Measurements from ENCODE around the gene LCN2.
A peak's percentile ranks its signal among the peaks of the same experiment; 100 is the strongest.
"Not testable (repeated sequence)": the region's sequence is repeated elsewhere in the genome, so short reads cannot be mapped to it uniquely, and the experiment has no call there.

LCN2 gene

DNA sequence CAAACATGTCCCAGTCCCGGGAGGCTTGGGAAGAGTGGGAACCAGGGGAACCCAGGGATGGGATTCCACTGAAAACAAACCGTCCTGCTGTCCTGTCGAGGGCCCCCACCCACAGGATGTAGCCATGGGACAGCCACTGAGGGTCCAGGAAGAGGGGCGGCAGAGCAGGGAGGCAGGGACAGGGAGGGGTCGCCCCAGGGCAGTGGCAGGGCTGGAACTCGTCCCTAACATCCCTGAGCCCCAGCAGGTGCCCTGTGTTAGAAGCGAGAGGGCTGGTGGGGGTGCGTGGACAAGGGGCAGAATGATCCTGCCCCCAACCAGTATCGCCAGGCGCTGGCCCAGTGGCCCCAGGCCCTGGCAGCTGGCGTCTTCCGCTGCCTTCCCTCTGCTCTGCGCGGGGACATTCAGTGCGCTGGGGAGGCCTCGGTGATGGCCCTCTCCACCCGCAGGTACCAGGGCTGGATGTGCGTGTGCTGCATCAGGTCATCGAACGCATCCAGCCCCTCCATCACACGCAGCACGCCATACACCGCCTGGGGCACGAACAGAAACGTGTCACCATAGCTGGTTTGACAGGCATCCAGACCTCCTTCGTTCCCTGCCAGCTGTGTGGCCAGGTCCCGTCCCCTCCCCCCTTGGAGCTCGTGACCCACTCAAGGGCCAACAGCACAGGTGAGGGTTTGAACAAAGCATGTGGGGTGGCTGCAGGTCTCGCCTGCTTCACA, 28.4 kb upstream of the LCN2 start:
- peaks cover 46% of the 10 kb centered on the region for H3K4me1 Mint-ChIP-seq
- H3K27ac Mint-ChIP-seq = no peak overlapping the region
- H3K36me3 Mint-ChIP-seq = peaks cover 18% of the 10 kb centered on the region
- no peaks in the 10 kb centered on the region for H3K9me3 Mint-ChIP-seq
- no peak for ATAC-seq
- no peaks in the 10 kb centered on the region for H3K27me3 Mint-ChIP-seq
- no peak overlapping the region for H3K4me3 Mint-ChIP-seq

DNA sequence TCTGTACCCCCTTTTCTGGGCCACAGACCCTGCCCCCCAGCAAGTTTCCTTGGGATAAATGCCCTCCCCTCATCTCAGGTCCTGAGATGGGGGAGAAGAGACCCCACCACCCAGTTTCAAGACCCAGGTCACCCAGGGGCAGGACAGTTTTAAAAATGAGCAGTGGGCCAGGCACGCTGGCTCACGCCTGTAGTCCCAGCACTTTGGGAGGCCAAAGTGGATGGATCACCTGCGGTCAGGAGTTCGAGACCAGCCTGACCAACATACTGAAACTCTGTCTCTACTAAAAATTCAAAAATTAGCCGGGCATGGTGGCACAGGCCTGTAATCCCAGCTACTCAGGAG, 27.8 kb upstream of the LCN2 start:
- ATAC-seq = no peak
- peaks cover 18% of the 10 kb centered on the region for H3K36me3 Mint-ChIP-seq
- no peaks in the 10 kb centered on the region for H3K27me3 Mint-ChIP-seq
- no peak overlapping the region for H3K27ac Mint-ChIP-seq
- peaks cover 46% of the 10 kb centered on the region for H3K4me1 Mint-ChIP-seq
- H3K9me3 Mint-ChIP-seq = no peaks in the 10 kb centered on the region
- no peak overlapping the region for H3K4me3 Mint-ChIP-seq

DNA sequence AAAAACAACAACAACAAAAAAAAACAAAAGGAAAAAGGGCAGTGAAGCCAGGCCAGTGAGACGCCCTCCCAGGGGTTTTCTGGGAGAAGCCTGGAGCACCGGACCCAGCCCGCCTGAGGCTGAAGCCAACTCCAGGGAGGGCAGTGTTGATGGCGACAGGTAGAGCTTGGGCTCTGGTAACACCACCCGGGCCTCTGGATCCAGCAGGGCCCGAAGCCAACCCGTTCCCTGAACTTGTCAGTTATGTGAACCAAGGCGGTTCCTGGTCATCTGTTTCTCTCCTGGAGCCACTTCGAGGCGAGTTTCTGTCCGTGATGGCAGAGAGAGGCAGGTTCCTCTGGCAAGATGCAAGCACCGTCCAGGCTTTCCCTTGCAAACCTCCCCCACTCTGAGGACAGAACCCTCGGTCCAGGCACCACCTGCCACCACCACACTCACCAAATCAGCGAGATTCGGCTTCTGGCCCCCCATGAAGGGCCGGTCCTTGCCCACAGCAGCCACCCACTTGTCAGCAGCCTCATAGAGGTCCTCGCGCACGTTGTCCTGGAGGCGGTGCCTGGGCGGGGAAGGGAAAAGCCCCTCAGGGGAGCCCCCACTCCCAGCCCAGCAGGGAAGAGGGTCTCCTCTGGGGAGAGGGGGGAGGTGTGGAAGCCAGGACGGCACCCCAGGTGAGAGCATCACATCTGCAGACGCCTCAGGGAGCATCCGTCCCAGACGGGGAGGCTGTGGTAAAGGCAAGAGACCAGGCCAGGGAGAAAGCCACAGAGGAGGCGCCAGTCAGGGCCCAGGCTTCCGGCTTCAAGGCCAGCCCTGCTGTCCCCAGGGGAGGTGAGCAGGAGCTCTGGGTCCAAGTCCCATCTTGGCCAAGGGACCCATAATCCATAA, 27.1 kb upstream of the LCN2 start:
- no peak for ATAC-seq
- H3K27ac Mint-ChIP-seq = no peak overlapping the region
- H3K9me3 Mint-ChIP-seq = no peaks in the 10 kb centered on the region
- H3K4me3 Mint-ChIP-seq = no peak overlapping the region
- H3K4me1 Mint-ChIP-seq = peaks cover 49% of the 10 kb centered on the region
- H3K27me3 Mint-ChIP-seq = no peaks in the 10 kb centered on the region
- H3K36me3 Mint-ChIP-seq = peaks cover 18% of the 10 kb centered on the region

DNA sequence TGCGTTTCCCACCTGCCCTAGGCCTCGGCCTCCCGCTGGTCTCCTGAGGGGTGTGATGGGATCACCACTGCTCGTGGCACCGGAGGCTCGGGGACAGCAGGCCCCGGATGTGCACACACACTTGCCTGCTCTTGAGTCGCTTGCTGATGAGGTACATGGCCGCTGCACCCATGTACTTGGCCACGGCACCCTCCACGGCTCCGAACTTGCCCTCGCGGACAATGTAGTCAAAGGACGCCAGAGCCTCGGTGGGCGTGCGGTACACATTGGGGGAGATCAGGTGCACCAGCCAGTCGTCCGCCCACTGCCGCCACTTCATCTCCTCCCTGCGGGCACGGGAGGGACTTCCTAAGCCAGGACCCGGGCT, 26.5 kb upstream of the LCN2 start:
- Mint-ChIP-seq H3K36me3 (peaks cover 18% of the 10 kb centered on the region), H3K27me3 (no peaks in the 10 kb centered on the region), H3K9me3 (no peaks in the 10 kb centered on the region), H3K4me1 (peaks cover 44% of the 10 kb centered on the region), H3K4me3 (no peak overlapping the region), H3K27ac (no peak overlapping the region)
- ATAC-seq = no peak

DNA sequence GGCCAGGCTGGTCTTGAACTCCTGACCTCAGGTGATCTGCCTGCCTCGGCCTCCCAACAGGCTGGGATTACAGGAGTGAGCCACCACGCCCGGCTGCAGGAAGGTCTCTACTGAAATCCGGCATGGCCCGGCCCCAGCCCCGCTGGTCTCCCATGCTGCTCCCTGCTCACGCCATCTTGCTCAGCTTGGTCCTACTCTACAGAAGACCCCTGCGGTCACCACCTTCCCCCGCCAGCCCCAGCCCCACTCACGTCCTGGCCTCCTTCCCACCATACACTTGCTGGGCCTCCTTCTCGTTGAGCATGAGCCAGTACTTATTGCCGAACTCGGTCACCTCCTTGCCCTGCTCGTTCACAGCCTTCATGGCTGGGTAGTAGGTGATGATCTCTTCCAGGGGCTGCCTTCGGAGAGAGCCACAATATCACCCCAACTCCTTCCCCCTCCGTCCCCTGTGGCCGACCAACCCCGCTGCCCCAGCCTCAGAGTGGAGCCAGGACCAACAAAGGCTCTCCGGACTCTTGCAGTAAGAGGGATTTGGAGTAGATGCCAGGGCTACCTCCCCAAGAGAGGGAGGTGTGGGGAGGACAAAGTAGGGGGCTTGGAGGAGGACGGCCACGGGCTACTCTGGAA, 25.7 kb upstream of the LCN2 start:
- H3K27ac Mint-ChIP-seq = no peak overlapping the region
- H3K4me3 Mint-ChIP-seq = no peak overlapping the region
- no peak for ATAC-seq

DNA sequence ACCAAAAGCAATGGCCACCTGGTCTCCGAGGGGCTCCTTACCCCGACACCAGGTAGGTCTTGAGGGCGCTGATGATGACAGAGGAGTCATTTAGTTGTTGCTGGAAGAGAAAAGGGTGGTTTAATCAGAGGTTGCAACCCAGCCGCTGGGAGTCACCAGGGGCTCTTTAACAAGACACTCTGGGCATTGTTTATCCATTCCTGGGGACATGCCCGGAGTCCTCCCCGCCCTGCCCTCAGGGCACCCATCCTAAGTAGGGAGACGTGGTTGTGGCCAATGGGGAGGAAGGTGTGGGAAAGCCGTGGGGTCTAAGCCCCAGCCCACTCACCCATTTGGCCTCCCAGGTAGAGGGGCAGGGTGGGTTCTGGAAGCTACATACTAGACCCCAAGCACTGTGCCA, 24.8 kb upstream of the LCN2 start:
- H3K27me3 Mint-ChIP-seq = no peaks in the 10 kb centered on the region
- peak overlapping the region; percentile 99 for H3K27ac Mint-ChIP-seq
- ATAC-seq = no peak
- H3K4me3 Mint-ChIP-seq = no peak overlapping the region
- no peaks in the 10 kb centered on the region for H3K9me3 Mint-ChIP-seq
- H3K4me1 Mint-ChIP-seq = peaks cover 42% of the 10 kb centered on the region
- peaks cover 18% of the 10 kb centered on the region for H3K36me3 Mint-ChIP-seq

More for the DNA sequence above, 25.7 kb upstream of the LCN2 start:
- H3K9me3 Mint-ChIP-seq = no peaks in the 10 kb centered on the region
- H3K4me1 Mint-ChIP-seq = peaks cover 36% of the 10 kb centered on the region
- H3K36me3 Mint-ChIP-seq = peaks cover 18% of the 10 kb centered on the region
- H3K27me3 Mint-ChIP-seq = no peaks in the 10 kb centered on the region

DNA sequence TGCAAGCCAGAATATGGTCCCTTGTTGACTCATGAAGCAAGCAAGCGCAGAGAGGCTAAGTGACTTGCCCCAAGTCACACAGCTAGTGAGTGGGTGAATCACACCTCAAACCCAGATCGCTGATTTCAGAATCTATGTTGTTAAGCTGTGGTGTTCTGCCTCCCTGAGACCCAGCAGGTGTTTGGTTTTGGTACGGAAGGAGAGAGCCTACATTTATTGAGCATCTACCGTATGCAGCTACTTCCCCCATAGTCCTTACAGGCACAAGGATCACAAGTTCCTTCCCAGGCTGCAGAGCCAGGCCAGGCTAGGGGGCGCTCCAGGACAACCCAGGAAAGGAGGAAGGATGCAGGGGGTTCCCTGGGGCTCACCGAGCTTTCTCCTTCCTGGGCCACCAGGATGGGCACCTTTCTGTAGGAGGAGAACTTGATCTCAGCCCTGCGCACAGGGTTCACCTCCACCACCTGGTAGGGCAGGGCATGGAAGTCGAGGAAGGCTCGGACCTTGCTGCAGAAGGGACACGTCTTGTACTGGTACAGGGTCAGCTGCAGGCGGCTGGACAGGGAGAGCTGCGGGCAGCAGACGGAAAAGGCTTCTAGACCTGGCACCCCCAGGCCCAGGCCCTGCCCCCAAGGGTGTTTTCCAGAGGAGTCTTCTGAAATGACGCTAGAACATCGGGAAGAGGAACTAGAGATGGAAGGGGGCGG, 24.2 kb upstream of the LCN2 start:
- peak overlapping the region; percentile 92 for H3K4me3 Mint-ChIP-seq

DNA sequence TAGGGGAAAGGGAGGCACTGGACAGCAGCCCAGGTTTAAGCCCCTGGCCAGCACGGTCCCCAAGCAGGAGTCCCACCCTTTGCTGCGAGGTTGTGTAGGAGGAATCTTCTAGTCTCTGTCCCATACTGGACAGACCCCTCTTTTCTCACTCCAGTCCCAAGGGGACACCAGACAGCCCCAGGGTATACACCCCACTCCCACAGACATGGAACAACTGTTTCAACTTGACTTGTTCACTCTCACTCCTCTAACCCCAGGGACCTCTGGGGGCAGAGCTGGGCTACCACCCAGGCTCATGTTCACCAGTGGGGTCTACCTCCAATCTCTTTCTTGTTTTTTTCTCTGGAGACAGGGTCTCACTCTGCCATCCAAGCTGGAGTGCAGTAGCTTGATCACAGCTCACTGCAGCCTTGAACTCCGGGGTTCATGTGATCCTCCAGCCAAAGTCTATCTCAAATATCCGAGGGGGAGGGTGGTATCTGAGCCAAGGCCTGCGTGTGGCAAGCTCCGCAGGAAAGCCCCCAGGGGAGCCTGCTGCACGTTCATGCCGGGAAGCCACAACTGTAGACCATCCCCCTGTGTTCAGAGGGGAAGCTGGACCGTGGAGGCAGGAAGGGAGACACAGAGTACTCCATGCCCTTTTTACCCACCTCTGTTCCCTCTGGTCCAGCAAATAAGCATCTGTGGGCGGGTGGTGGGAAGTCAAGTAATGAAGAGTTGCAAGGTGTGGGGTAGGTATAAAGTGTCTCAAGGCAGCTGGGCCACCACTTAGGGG, 23.5 kb upstream of the LCN2 start:
- H3K9me3 Mint-ChIP-seq = no peaks in the 10 kb centered on the region

More for the DNA sequence above, 24.2 kb upstream of the LCN2 start:
- Mint-ChIP-seq H3K27me3 (no peaks in the 10 kb centered on the region), H3K36me3 (peaks cover 18% of the 10 kb centered on the region), H3K9me3 (no peaks in the 10 kb centered on the region), H3K27ac (peak overlapping the region; percentile 99), H3K4me1 (peaks cover 46% of the 10 kb centered on the region)
- ATAC-seq = no peak

DNA sequence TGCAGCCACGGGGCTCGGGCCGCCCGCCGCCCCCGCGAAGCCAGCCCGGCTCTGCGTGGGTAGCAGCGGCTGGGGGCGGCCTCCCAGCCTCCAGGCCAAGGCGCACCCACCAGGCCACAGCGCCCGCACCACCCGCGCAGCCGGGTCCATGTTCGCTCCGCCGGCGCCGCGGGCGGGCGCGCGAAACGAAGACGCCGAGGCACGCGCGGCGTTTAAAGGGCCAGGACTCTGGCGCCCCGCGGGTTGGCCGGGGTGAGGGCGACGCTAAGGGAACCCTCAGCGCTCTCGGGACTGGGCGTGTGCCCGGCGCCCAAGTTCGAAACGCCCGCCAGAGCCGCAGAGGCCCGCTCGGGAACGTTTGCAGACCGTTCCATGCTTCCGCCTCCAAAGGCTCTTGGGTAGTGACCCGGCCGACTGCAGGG, 21.7 kb upstream of the LCN2 start, which contains the start of gene PTGES2:
PTGES2 (minus strand) TSS at position 162 of the 422 bp plus-strand sequence; CDS start at position 150, 12 bp downstream.
- peak within 1 kb of the TSS; percentile 99 for H3K27ac Mint-ChIP-seq
- peaks cover 13% of the 10 kb centered on the region for H3K36me3 Mint-ChIP-seq
- peaks cover 4% of the 10 kb centered on the region for H3K27me3 Mint-ChIP-seq
- no peaks in the 10 kb centered on the region for H3K9me3 Mint-ChIP-seq
- H3K4me1 Mint-ChIP-seq = peaks cover 46% of the 10 kb centered on the region
- peak; percentile 82 for ATAC-seq
- peak within 1 kb of the TSS; percentile 92 for H3K4me3 Mint-ChIP-seq

More for the DNA sequence above, 23.5 kb upstream of the LCN2 start:
- peak overlapping the region; percentile 99 for H3K27ac Mint-ChIP-seq
- H3K4me1 Mint-ChIP-seq = peaks cover 46% of the 10 kb centered on the region
- H3K27me3 Mint-ChIP-seq = no peaks in the 10 kb centered on the region
- ATAC-seq = peak; percentile 40
- H3K36me3 Mint-ChIP-seq = peaks cover 18% of the 10 kb centered on the region
- peak overlapping the region; percentile 92 for H3K4me3 Mint-ChIP-seq

DNA sequence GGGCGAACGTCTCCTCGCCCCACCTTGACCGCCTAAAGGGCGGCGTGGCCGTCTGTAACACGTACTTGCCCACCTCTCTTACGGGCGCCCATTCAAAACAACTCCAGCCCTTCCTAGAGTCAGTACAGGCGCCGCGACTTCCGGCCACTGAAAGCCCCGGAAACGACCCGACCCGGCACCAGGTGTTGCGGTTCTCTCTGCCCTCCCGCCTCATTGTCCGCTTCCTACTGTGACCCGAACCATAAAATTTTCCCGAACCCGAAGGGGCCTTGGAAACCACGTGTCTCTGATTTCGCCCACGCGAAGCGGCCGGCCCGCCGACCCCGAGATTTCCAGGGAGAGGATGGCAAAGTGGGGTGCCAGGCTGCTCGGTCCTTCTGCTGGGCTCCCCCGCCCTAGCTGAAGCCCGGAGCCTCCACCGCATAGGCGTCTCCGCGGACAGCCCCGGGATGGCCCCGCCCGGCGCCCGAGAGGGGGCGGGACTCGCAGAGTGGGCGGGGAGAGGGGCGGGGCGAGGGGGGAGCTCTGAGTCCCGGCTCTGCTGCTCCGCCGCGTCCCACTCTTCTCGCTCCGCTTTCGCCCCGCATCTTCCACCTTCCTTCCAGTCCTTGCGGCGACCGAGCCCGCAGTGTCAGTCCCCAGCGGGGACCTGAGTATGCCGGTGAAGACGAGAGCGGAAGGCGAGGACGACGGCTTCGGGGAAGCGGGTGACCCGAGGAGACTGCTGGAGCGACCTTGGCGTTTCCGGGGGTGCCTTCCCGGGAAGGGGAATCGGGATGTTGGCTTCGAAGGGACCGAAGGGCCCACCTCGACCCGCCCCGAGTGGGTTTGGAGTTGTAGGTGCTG, 21.0 kb upstream of the LCN2 start:
- peaks cover 8% of the 10 kb centered on the region for H3K36me3 Mint-ChIP-seq
- peaks cover 10% of the 10 kb centered on the region for H3K27me3 Mint-ChIP-seq
- peaks cover 46% of the 10 kb centered on the region for H3K4me1 Mint-ChIP-seq
- peak overlapping the region; percentile 92 for H3K4me3 Mint-ChIP-seq
- H3K27ac Mint-ChIP-seq = peak overlapping the region; percentile 99
- H3K9me3 Mint-ChIP-seq = no peaks in the 10 kb centered on the region
- peak; percentile 85 for ATAC-seq

DNA sequence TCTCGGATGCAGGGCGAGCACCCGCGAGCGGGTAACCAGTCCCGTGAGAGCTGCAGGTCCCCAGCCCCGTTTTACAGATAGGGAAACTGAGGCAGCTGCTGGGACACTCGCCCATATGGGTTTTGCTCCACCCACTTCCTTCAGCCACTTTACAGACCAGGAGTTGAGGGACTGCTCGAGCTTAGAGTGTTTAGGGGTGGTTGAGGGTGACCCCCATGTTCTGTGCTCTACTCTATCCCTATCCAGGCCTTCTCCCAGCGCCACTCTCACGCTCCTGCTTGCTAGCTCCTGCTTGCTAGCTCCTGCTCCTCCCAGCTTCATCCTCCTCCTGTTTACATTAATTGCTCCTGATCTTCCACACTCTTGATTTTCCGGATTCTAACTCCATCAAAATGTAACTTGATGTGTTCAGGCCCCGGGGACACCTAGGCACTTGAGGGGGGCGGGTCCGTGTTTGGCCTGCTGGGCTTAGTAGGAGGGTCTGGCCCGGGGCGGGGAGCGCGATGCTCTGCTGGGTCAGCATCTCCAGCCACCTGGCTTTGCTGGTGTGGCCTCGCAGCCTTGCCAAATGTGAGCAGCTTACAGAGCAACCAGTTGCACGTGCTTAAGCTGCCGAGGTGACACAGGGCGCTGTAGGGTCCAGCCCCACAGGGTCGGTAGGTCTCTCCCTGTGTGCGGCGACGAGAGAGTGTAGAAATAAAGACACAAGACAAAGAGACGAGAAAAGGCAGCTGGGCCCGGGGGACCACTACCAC, 20.2 kb upstream of the LCN2 start:
- Mint-ChIP-seq H3K27ac (peak overlapping the region; percentile 99), H3K4me1 (peaks cover 41% of the 10 kb centered on the region), H3K36me3 (peaks cover 1% of the 10 kb centered on the region), H3K27me3 (peaks cover 18% of the 10 kb centered on the region), H3K9me3 (no peaks in the 10 kb centered on the region), H3K4me3 (peak overlapping the region; percentile 92)
- ATAC-seq = no peak

DNA sequence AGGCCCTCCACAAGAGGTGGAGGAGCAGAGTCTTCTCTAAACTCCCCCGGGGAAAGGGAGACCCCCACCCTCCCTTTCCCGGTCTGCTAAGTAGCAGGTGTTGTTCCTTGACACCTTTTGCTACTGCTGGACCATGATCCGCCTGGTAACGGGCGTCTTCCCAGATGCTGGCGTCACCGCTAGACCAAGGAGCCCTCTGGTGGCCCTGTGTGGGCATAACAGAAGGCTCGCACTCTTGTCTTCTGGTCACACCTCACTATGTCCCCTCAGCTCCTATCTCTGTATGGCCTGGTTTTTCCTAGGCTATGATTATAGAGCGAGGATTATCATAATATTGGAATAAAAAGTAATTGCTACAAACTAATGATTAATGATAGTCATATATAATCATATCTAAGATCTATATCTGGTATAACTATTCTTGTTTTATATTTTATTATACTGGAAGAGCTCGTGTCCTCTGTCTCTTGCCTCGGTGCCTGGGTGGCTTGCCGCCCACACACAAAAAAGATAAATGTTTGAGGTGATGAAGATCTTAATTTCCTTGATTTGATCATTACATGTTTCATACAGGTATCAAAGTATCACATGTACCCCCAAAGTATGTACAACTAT, 19.2 kb upstream of the LCN2 start:
- not testable (repeated sequence) for H3K27ac Mint-ChIP-seq

DNA sequence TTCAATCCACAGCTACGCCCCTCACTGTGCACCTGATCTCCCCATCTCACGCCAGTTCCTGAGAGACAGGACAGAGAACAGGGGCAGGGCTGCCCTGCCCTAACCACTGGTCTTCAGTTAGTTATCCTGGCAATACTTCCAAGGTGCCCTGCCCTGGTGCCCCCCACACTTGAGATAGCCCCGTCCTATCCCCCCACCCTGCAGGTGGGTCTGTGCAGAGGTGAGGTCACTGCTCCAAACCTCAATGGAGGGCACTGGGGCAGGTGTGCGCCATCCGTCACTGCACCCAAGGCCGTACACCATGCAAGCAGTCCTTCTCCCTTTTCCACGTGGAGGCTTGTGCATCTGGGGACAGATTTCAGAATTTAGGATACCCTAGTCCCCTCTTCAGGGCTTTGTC, 18.6 kb upstream of the LCN2 start:
- H3K9me3 Mint-ChIP-seq, ATAC-seq, H3K36me3 Mint-ChIP-seq, H3K27ac Mint-ChIP-seq, H3K4me3 Mint-ChIP-seq: not testable (repeated sequence)
- peaks cover 33% of the 10 kb centered on the region for H3K27me3 Mint-ChIP-seq
- H3K4me1 Mint-ChIP-seq = peaks cover 32% of the 10 kb centered on the region

More for the DNA sequence above, 19.2 kb upstream of the LCN2 start:
- not testable (repeated sequence) for H3K9me3 Mint-ChIP-seq, ATAC-seq, H3K36me3 Mint-ChIP-seq, H3K4me3 Mint-ChIP-seq
- Mint-ChIP-seq H3K27me3 (peaks cover 28% of the 10 kb centered on the region), H3K4me1 (peaks cover 32% of the 10 kb centered on the region)
